NCI-H446 (cell line): ENCODE results near the gene RNF133.
"Not testable (repeated sequence)": the region's sequence is repeated elsewhere in the genome, so short reads cannot be mapped to it uniquely, and the experiment has no call there.

Experiments
- DNase-seq, 2 experiments: peaks; one replicate each; lab custom pipeline; 2025; lab: John Stamatoyannopoulos, UW

RNF133 gene

GRCh38 chr7:122689346-122690109 is 9.4 kb downstream of the RNF133 start:
- DNase-seq: no peak

- DNase-seq: no peak
Observed at GRCh38 chr7:122688400-122688998, 10.4 kb downstream of the RNF133 start.

- no peak for DNase-seq
Observed at GRCh38 chr7:122686360-122686878, 12.5 kb downstream of the RNF133 start.

GRCh38 chr7:122684504-122684903 is 14.4 kb downstream of the RNF133 start:
- no peak for DNase-seq

- DNase-seq: no peak
Observed at GRCh38 chr7:122682815-122683550, 15.9 kb downstream of the RNF133 start.

GRCh38 chr7:122681186-122681585 is 17.7 kb downstream of the RNF133 start:
- DNase-seq: not testable (repeated sequence)

GRCh38 chr7:122679813-122680212 is 19.1 kb downstream of the RNF133 start:
- no peak for DNase-seq

- DNase-seq: not testable (repeated sequence)
Observed at GRCh38 chr7:122679269-122679709, 19.6 kb downstream of the RNF133 start.

- DNase-seq: no peak
Observed at GRCh38 chr7:122677149-122677548, 21.8 kb downstream of the RNF133 start.

GRCh38 chr7:122676466-122676865 is 22.5 kb downstream of the RNF133 start:
- no peak for DNase-seq

- DNase-seq: no peak
Observed at GRCh38 chr7:122675621-122676020, 23.3 kb downstream of the RNF133 start.

- DNase-seq: no peak
Observed at GRCh38 chr7:122675011-122675410, 23.9 kb downstream of the RNF133 start.

- no peak for DNase-seq
Observed at GRCh38 chr7:122674502-122674901, 24.4 kb downstream of the RNF133 start.

- DNase-seq: no peak
Observed at GRCh38 chr7:122673951-122674350, 25.0 kb downstream of the RNF133 start.

- DNase-seq: no peak
Observed at GRCh38 chr7:122672536-122672935, 26.4 kb downstream of the RNF133 start.

GRCh38 chr7:122663733-122664132 is 35.2 kb downstream of the RNF133 start:
- DNase-seq: no peak

- no peak for DNase-seq
Observed at GRCh38 chr7:122658856-122659255, 40.1 kb downstream of the RNF133 start.

- DNase-seq: no peak
Observed at GRCh38 chr7:122653685-122654084, 45.2 kb downstream of the RNF133 start.

GRCh38 chr7:122652876-122653275 is 46.0 kb downstream of the RNF133 start:
- DNase-seq: no peak

GRCh38 chr7:122651451-122651850 is 47.5 kb downstream of the RNF133 start:
- DNase-seq: no peak
